Measurements from ENCODE around the gene LMF1. TPM values are rescaled to one million over a fixed set of nuclear protein-coding genes. Genes with fewer than 3 reads are reported as not detected.

LMF1 gene
- total and polyA plus RNA-seq, 2 donors (not counting 1 experiment from before 2014, with no cell fraction given), result 36.4 to 63.2 TPM

GRCh38 chr16:887846-888245 is 82.9 kb downstream of the LMF1 start:
- no peak overlapping the region for H3K4me3 ChIP-seq (ENCODE audit: control extremely low read depth in 1 of 5, extremely low read depth in 1 of 5, insufficient read depth in 1 of 5, low read depth in 2 of 5, low read length in 4 of 5)
- WGBS (ENCODE audit: insufficient coverage), result 94% methylated on average over 20 of the region's 20 CpGs
- no peak for ATAC-seq (ENCODE audit: low read depth)
- H3K9me3 ChIP-seq (ENCODE audit: control extremely low read depth in 1 of 3, control insufficient read depth in 2 of 3, insufficient read depth in 1 of 3, low read length in 2 of 3), result peaks cover 0 to 29% (median 17%) of the 10 kb centered on the region in 3 donors
- Mint-ChIP-seq H3K4me3 (no peak overlapping the region), H3K27me3 (no peaks in the 10 kb centered on the region), H3K9me3 (ENCODE audit: insufficient read depth) (peaks cover 3% of the 10 kb centered on the region), H3K4me1 (no peaks in the 10 kb centered on the region), H3K27ac (no peak overlapping the region)
- H2AFZ ChIP-seq (ENCODE audit: insufficient read depth, low read depth, low read length, poor library complexity, severe bottlenecking), result no peak overlapping the region
- no peak for TF ChIP-seq CTCF (IDR thresholded peaks at IDR 0.05)
- TF ChIP-seq EZH2 (IDR thresholded peaks at IDR 0.05; ENCODE audit: borderline replicate concordance, insufficient read depth, low read depth, low read length, poor library complexity, severe bottlenecking), result no peak
- H3K4me1 ChIP-seq (ENCODE audit: control insufficient read depth in 2 of 2, insufficient read depth in 2 of 2, low read length in 2 of 2), result no peaks in the 10 kb centered on the region
- POLR2A ChIA-PET, result no interaction called here
- no peaks in the 10 kb centered on the region for H4K20me1 ChIP-seq (ENCODE audit: control insufficient read depth, insufficient read depth, low read length, poor library complexity, severe bottlenecking)
- intact Hi-C loops (cut with micrococcal nuclease), result no loop called here
- H3K36me3 ChIP-seq (replicated peaks in 1 of 2; ENCODE audit: control extremely low read depth in 1 of 2, control insufficient read depth in 1 of 2, extremely low read depth in 1 of 2, insufficient read depth in 2 of 2, low read length in 1 of 2), result peaks cover 0 to 5% of the 10 kb centered on the region in 2 experiments
- CTCF ChIA-PET, result no interaction called here
- no peaks in the 10 kb centered on the region for H3K27me3 ChIP-seq (replicated peaks in 1 of 4; ENCODE audit: control extremely low read depth in 1 of 4, control insufficient read depth in 3 of 4, insufficient read depth in 4 of 4, low read length in 3 of 4)
- no peak for DNase-seq
- no peaks in the 10 kb centered on the region for H3K79me2 ChIP-seq (ENCODE audit: control insufficient read depth, insufficient read depth, low read length)
- no peak overlapping the region for H3K27ac ChIP-seq (ENCODE audit: low read length in 2 of 2)
- H3K4me2 ChIP-seq (replicated peaks; ENCODE audit: low read depth, low read length, poor library complexity, severe bottlenecking), result no peak overlapping the region
- no peak overlapping the region for H3K9ac ChIP-seq (ENCODE audit: low read length)

GRCh38 chr16:886802-887731 is 83.7 kb downstream of the LMF1 start:
- intact Hi-C loops (cut with micrococcal nuclease), result no loop called here
- Mint-ChIP-seq H3K9me3 (ENCODE audit: insufficient read depth) (peaks cover 3% of the 10 kb centered on the region), H3K27me3 (no peaks in the 10 kb centered on the region), H3K4me3 (no peak overlapping the region), H3K4me1 (no peaks in the 10 kb centered on the region), H3K27ac (no peak overlapping the region)
- Histone ChIP-seq H3K4me3 (ENCODE audit: control extremely low read depth in 1 of 5, extremely low read depth in 1 of 5, insufficient read depth in 1 of 5, low read depth in 2 of 5, low read length in 4 of 5) (no peak overlapping the region), H3K9ac (ENCODE audit: low read length) (no peak overlapping the region), H3K27me3 (replicated peaks in 1 of 4; ENCODE audit: control extremely low read depth in 1 of 4, control insufficient read depth in 3 of 4, insufficient read depth in 4 of 4, low read length in 3 of 4) (no peaks in the 10 kb centered on the region), H3K27ac (ENCODE audit: low read length in 2 of 2) (no peak overlapping the region), H3K4me2 (replicated peaks; ENCODE audit: low read depth, low read length, poor library complexity, severe bottlenecking) (no peak overlapping the region), H3K79me2 (ENCODE audit: control insufficient read depth, insufficient read depth, low read length) (no peaks in the 10 kb centered on the region), H3K36me3 (replicated peaks in 1 of 2; ENCODE audit: control extremely low read depth in 1 of 2, control insufficient read depth in 1 of 2, extremely low read depth in 1 of 2, insufficient read depth in 2 of 2, low read length in 1 of 2) (no peaks in the 10 kb centered on the region), H3K9me3 (ENCODE audit: control extremely low read depth in 1 of 3, control insufficient read depth in 2 of 3, insufficient read depth in 1 of 3, low read length in 2 of 3) (peaks cover 0 to 36% (median 17%) of the 10 kb centered on the region in 3 donors), H3K4me1 (ENCODE audit: control insufficient read depth in 2 of 2, insufficient read depth in 2 of 2, low read length in 2 of 2) (no peaks in the 10 kb centered on the region), H4K20me1 (ENCODE audit: control insufficient read depth, insufficient read depth, low read length, poor library complexity, severe bottlenecking) (no peaks in the 10 kb centered on the region), H2AFZ (ENCODE audit: insufficient read depth, low read depth, low read length, poor library complexity, severe bottlenecking) (no peak overlapping the region)
- POLR2A ChIA-PET, result no interaction called here
- CTCF ChIA-PET, result no interaction called here
- no peak for ATAC-seq (ENCODE audit: low read depth)
- no peak for DNase-seq
- TF ChIP-seq CTCF (IDR thresholded peaks at IDR 0.05) (no peak), EZH2 (IDR thresholded peaks at IDR 0.05; ENCODE audit: borderline replicate concordance, insufficient read depth, low read depth, low read length, poor library complexity, severe bottlenecking) (no peak)
- WGBS (ENCODE audit: insufficient coverage), result 96% methylated on average over 38 of the region's 44 CpGs

All from B cell (primary cell).